Left colon (tissue), 2 donors: ENCODE data around the gene EGLN1. TPM values are rescaled to one million over a fixed set of nuclear protein-coding genes. Genes with fewer than 3 reads are reported as not detected.

Source experiments
- ATAC-seq: fragments of 200-7000 bp; cut with Tn5 transposase; one replicate; pipeline ENCODE4 v1.9.1; 2020; ENCODE audit warnings: mild to moderate bottlenecking, moderate library complexity
- DNase-seq, 2 donors: peaks; one replicate each; pipeline ENCODE4 v3.0.0-alpha.2; 2020
- intact Hi-C, 2 donors: fragments of 100-400 bp; cut with DNase I in 1 of 2; cut with micrococcal nuclease in 1 of 2; formaldehyde crosslinking; loops; one replicate each; pipeline versions ENCODE4 v1.11.2 to v1.14.0; 2022; cut with DNase I, micrococcal nuclease
- total RNA-seq, 2 donors: library from RNA; stranded (reverse); fragmentation: NEBNext Ultra II Directional; extraction: Animal tissue kit (Norgen Biotek cat#: 25700); gene quantifications; one replicate each; pipeline ENCODE4 v1.2.1, GENCODE V29; 2021
- donor health status: DM: no; HTN: no; CAD: no.
- donor health status: DM: yes; HTN: yes; CAD: no.

The EGLN1 gene
- total RNA-seq, 2 donors from 2014 or later: 40.6 to 63.1 TPM

DNA sequence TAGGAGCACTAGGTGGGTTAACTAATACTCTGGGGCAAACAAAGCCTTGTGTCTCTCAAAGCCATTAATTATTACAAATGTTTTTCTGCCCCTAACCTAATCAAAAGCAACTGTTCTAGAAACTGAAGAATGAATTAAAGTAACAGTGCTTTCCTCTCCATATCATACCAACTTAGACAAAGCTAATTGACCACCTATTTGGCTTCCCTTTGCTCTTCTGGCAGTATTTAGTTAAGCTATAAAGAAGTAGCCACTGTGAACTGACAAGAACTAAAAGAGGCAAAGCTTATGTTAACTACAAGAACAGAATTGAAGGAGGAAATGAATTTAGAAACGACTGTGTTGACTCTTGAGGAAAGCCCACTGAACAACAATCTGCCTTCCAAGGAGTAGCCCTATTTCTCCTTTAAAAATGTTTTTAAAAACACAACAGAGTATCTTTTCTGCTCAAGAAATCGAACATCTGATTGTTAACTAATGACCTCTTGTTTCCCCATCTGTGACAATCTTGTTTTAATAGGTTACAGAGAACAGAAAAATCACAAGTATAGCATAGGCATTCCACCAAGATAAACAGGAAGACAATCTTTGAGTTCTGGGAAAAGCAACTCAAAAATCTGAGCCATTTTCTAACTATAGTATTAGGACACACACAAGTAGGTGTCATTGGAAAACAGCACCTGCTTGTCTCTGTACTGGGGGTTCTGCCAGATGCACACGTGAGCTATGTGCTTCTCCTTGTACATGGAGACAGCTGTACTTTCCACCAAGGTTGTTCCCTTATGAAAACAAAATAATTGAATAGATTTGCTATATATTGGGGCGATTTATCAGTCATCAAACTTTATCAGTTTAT lies 3.1 kb upstream of the EGLN1 start:
- no peak for DNase-seq
- intact Hi-C loops: no loop called here
- ATAC-seq: no peak

DNA sequence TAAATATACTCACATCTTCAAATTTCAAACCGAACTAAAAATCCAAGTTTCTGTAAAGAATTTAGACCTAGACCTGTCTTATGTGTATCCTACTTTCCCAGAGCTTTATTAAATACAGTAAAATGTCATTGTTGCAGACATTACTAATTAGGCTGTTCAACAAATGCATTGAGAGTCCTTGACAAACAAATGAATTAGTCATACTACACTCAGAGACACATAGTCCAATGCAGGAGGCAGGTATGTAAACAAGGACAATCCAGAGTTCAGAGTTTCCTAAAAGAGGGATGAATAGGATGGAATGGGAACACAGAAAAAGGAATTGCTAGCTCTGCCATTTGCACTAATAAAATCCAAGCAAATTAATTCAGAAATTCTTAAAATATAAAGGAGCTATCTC lies 1.6 kb upstream of the EGLN1 start:
- no peak for DNase-seq
- intact Hi-C loops: no loop called here
- peak; percentile 26 for ATAC-seq

DNA sequence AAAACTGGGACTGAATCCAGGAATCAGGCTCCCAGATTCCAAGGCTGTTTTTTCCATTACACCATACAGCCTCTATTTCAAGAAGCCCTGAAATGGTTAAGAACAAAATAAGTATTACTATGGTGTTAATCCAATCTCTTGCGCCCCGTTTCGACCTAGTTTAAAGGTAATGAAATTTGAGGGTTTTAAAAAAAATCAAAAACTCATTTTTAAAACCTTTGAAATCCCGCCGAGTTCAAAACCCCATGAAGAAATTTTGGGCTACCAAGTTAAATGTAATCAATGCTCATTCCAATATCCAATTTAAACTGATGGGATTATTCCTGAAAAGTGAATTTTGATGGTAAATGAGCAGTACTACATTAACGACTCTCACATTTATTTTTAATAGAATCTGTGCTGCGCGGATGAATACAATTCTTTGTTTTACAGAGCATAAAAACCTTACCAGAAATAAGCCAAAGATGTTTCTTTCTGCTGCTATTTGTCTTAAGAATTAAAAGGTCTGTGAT lies 767 bp upstream of the EGLN1 start:
- DNase-seq: no peak
- ATAC-seq: no peak
- intact Hi-C loops: no loop called here

- ATAC-seq (peak; percentile 33), DNase-seq (peak; percentile 28 to 64)
- intact Hi-C loops: no loop called here
Measured at GRCh38 chr1:231421546-231421970, 529 bp downstream of the EGLN1 start.

DNA sequence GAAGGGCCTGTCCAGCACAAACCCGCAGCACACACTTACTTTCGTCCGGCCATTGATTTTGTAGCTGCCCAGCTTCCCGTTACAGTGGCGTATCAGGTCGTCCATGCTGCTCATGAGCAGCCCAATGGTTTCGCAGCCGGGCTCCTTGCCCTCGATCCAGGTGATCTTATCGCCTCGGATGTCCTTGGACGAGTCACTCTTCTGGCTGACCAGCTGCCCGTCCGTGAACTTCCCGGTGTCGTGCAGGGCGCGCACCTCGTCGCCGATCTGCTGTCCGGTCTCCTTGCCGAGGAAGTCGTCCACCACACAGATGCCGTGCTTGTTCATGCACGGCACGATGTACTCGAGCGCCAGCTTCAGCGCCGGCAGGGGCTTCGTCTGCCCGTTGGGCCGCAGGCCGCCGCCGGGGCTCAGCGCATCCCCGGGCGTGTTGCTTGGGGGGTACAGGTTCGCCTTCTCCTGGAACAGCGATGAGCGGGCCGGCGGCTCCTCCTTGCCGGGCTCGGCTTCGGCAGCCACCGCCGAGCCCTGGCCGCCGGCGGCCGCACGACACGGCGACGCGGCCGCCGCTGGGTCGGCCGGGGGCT lies 1.0 kb downstream of the EGLN1 start:
- ATAC-seq (peak; percentile 14), DNase-seq (peak; percentile 41 to 56)
- intact Hi-C loops: no loop called here

- no peak for ATAC-seq
- no peak for DNase-seq
- intact Hi-C loops: no loop called here
Measured at GRCh38 chr1:231420299-231420958, 1.7 kb downstream of the EGLN1 start.

DNA sequence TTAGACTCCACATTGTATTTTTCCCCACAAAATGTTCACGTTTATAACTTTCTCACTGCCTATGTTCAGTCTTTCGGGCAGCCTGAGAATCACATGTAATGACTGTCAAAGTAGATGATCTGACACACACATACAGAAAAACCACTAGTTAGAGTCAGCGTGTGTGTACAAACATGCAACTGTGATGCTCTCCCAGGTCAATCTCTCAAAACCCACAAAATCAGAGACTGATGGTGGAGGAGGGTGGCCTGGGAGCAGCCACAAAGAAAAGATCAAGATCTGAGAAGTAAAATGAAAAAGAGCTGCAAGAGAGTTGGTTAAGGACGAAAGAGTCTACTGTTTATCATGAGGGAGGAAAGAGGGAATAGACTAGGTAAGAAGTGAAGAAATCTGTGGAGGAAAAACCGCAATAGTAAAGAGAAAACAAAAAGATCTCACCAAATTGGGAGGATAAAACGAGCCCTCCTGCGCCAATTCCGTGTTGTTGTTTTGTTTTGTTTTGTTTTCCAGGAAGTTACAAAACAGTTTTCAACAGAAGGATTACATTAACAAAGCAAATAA lies 2.3 kb downstream of the EGLN1 start:
- DNase-seq (no peak), ATAC-seq (no peak)
- intact Hi-C loops: no loop called here

DNA sequence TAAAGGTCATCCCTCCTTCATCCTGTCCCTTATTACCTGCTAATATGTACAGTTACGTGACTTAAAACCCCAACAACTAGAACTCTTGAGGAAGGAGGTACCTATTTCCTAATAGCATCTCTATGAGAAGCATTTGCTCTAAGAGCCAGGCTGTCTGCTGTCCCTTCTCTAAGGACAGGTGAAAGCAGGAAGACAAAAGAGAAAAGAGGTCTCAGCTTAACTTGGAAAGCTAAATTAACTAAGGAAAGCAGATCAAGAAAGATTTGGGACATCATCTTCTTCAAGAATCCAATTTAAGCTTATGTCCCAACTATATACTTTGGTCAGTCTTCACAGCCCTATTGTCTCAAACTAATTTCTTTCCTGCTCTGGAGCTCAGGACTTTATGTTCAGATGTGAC lies 2.9 kb downstream of the EGLN1 start:
- intact Hi-C loops: no loop called here
- ATAC-seq: no peak
- no peak for DNase-seq

GRCh38 chr1:231418741-231419107 lies 3.4 kb downstream of the EGLN1 start:
- intact Hi-C loops: no loop called here
- DNase-seq: no peak
- no peak for ATAC-seq

GRCh38 chr1:231418101-231418740 lies 3.9 kb downstream of the EGLN1 start:
- intact Hi-C loops: no loop called here
- DNase-seq: no peak
- ATAC-seq: no peak

- intact Hi-C loops: no loop called here
- DNase-seq (no peak), ATAC-seq (no peak)
Measured at GRCh38 chr1:231417513-231417912, 4.6 kb downstream of the EGLN1 start.

DNA sequence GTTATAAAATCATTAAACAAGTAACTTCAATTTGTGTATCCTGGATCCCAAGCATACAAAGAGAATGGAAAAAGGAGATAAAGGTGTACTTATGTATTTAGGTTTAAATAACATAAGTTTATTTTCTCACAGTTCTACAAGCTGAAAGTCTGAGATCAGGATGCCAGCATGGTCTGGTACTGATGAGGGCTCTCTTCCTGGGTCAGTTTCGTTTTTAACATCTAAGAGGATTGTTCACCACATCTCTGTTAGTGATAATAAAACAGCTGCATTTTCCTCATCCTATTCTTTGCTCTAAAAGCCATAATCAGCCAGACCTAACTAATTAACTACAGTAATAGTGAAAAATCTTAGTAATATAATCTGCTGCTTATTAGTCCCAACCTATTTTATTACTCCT lies 5.2 kb downstream of the EGLN1 start:
- no peak for DNase-seq
- intact Hi-C loops: no loop called here
- no peak for ATAC-seq

DNA sequence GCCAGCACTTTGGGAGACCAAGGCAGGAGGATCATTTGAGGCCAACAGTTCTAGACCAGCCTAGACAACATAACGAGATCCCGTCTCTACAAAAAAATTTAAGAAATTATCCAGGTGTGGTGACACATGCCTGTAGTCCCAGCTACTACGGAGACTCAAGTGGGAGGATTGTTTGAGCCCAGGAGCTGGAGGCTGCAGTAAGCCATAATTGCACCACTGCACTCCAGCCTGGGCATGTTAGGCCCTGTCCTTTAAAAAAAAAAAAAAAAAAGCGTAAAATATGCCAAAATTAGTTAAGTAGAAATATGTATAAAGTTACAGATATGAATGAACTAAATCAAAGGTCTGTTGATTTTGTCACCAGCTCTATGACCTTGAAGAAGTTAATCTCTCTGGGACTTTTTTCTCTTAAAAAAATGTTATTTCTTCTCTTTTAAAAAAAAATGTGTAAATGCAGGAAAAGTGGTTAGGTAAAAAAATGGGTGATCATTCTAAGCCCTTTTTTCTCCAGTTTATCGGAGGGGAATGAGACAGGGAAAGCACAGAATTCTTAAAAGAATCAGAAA lies 7.0 kb downstream of the EGLN1 start:
- DNase-seq (no peak), ATAC-seq (no peak)
- intact Hi-C loops: no loop called here

DNA sequence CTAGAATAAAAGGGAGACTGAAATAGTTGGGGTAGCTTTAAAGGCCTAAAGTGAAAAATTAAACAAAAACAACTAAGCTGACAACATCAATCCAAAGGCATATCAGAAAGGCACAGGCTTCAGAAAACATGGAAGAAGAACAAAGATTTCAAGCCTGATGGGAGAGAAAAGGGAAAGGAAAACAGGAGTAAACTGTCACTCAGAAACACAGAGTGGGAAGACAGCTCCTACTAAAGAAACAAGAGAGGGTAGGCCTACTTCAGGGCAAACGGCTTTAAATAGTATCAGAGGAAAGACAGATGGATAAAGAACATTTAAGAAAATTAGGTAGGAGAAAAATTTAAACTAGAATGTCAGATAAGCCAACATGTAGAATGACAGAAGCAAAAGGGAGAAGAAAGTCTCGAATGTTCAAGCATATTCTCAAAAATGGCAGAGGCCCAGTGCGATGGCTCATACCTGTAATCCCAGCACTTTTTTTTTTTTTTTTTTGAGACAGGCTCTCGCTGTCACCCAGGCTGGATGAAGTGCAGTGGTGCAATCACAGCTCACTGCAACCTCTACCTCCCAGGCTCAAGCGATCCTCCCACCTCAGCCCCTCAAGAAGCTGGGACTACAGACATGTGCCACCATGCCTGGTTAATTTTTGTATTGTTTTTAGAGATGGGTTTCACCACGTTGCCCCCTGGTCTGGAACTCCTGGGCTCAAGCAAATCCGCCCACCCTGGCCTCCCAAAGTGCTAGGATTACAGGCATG lies 7.6 kb downstream of the EGLN1 start:
- intact Hi-C loops: no loop called here
- DNase-seq (no peak), ATAC-seq (no peak)

DNA sequence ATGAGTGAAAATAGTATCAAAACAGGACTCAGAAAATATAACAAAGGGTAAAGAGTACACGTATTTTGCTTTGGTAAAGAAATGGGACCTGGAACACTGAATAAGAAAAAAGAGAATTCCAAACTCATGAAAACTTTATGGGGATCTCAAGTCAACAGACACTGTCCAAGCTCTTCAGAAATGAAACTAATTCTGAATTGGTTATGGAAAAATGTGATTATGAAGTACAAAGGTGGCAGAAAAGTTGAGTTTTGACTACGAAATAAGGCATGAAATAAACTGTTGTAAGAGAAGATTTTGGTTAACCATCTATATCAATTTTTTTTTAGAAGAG lies 8.4 kb downstream of the EGLN1 start:
- intact Hi-C loops: no loop called here
- ATAC-seq (no peak), DNase-seq (no peak)

- intact Hi-C loops: no loop called here
- DNase-seq (no peak), ATAC-seq (no peak)
Measured at GRCh38 chr1:231411036-231411531, 11.0 kb downstream of the EGLN1 start.

DNA sequence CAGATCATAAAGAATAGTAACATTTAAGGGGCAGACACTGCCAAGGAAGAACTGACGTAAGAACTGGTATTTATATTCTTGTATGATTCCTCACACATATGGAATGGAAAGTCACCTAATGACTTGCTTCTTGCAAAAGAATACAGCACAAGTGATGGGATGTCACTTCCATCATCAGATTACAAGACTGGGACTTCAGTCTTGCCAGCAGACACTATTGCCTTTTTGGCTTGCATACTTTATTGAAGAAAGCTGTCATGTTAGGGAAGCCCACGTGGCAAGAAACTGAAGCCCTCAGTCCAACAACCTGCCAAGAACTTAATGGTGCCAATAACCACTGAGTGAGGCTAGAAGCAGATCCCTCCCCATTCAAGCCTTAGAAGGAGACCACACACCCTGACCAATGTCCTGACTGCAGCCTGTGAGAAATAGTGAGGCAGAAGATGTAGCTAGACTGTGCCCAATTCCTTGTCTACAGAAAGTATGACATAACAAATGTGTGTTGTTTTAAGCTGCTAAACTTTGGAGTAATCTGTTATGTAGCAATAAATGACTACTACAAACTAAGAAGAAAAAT lies 12.0 kb downstream of the EGLN1 start:
- intact Hi-C loops: no loop called here
- ATAC-seq: no peak
- DNase-seq: no peak
